Stimulated activated CD4-positive, alpha-beta T cell treated with anti-CD3 and anti-CD28 coated beads, TNF-alpha, amount 100 ng/mL, for 4 hours (primary cell): ENCODE measurements around the gene FCAR.
"Not testable (repeated sequence)": the region's sequence is repeated elsewhere in the genome, so short reads cannot be mapped to it uniquely, and the experiment has no call there.

Source experiments
- DNase-seq, 3 experiments: peaks; one replicate each; pipeline ENCODE4 v3.0.0-alpha.2; 2020; ENCODE audit warnings: low read depth in 3 of 3

Gene FCAR

GRCh38 chr19:54873990-54874389 lies at the start of gene FCAR:
Gene FCAR, plus strand, starts transcription at chr19:54874235. Its CDS starts 55 bp downstream, at chr19:54874290.
- no peak for DNase-seq

GRCh38 chr19:54824416-54824815 lies 49.6 kb upstream of the FCAR start:
- not testable (repeated sequence) for DNase-seq

GRCh38 chr19:54825326-54825725 lies 48.7 kb upstream of the FCAR start:
- DNase-seq: not testable (repeated sequence)

- not testable (repeated sequence) for DNase-seq
Observed at GRCh38 chr19:54828064-54828463, 46.0 kb upstream of the FCAR start.

- DNase-seq: not testable (repeated sequence)
Observed at GRCh38 chr19:54832496-54832895, 41.5 kb upstream of the FCAR start, which contains the start of gene KIR2DS4. Gene KIR2DS4, plus strand, starts transcription at chr19:54832676.

GRCh38 chr19:54835126-54835525 lies 38.9 kb upstream of the FCAR start:
- DNase-seq: not testable (repeated sequence)

- DNase-seq: not testable (repeated sequence)
Observed at GRCh38 chr19:54837522-54837921, 36.5 kb upstream of the FCAR start.

GRCh38 chr19:54843171-54843570 lies 30.9 kb upstream of the FCAR start:
- DNase-seq: not testable (repeated sequence)

- not testable (repeated sequence) for DNase-seq
Observed at GRCh38 chr19:54850061-54850640, 23.9 kb upstream of the FCAR start, which contains the start of gene KIR3DL2. Gene KIR3DL2, plus strand, starts transcription at chr19:54850443. Its CDS starts 33 bp downstream, at chr19:54850476.

GRCh38 chr19:54850930-54851329 lies 23.1 kb upstream of the FCAR start:
- DNase-seq: no peak

GRCh38 chr19:54851353-54851752 lies 22.7 kb upstream of the FCAR start:
- DNase-seq: no peak

GRCh38 chr19:54855241-54855640 lies 18.8 kb upstream of the FCAR start:
- DNase-seq: not testable (repeated sequence)

GRCh38 chr19:54858476-54858875 lies 15.6 kb upstream of the FCAR start:
- not testable (repeated sequence) for DNase-seq

GRCh38 chr19:54859421-54859820 lies 14.6 kb upstream of the FCAR start:
- DNase-seq: not testable (repeated sequence)

- DNase-seq: not testable (repeated sequence)
Observed at GRCh38 chr19:54863459-54863858, 10.6 kb upstream of the FCAR start.

GRCh38 chr19:54871696-54872095 lies 2.3 kb upstream of the FCAR start:
- DNase-seq: no peak

GRCh38 chr19:54875506-54875905 lies 1.5 kb downstream of the FCAR start:
- DNase-seq: no peak

- no peak for DNase-seq
Observed at GRCh38 chr19:54877471-54877870, 3.4 kb downstream of the FCAR start.

GRCh38 chr19:54881884-54882283 lies 7.8 kb downstream of the FCAR start:
- DNase-seq: no peak

GRCh38 chr19:54882758-54883157 lies 8.7 kb downstream of the FCAR start:
- no peak for DNase-seq

- DNase-seq: no peak
Observed at GRCh38 chr19:54883228-54883627, 9.2 kb downstream of the FCAR start.

- no peak for DNase-seq
Observed at GRCh38 chr19:54888239-54888638, 14.2 kb downstream of the FCAR start.

GRCh38 chr19:54889566-54889965 lies 15.5 kb downstream of the FCAR start:
- no peak for DNase-seq

- DNase-seq: no peak
Observed at GRCh38 chr19:54893406-54893805, 19.4 kb downstream of the FCAR start.
